Measurements from ENCODE around the gene WFDC10A.
"Not testable (repeated sequence)": the region's sequence is repeated elsewhere in the genome, so short reads cannot be mapped to it uniquely, and the experiment has no call there.

Gene WFDC10A

DNA sequence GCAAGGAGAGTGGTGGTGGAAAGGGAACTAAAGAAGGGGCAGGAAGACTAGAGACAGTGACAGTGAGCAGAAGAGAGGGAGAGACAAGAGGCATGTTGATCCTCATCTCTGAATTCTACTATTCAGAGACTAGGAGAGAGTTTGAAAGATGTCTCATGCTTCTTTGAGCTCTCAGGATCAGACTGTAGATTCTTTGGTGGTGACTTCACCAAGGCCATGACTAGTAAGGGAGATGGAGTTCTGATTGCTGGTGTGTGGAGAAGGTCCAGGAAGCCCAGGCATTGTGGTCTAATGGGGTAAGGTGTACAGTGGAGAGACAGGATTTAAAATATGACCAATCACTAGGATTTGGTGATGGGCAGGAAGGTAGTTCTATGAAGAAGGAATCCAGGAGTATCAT is 832 bp downstream of the WFDC10A start:
- Histone ChIP-seq H3K27ac (no peak overlapping the region), H3K9ac (no peak overlapping the region), H3K27me3 (ENCODE audit: control insufficient read depth, insufficient read depth, low read length) (no peaks in the 10 kb centered on the region), H3K4me1 (no peaks in the 10 kb centered on the region), H3K4me2 (ENCODE audit: low read length) (no peak overlapping the region), H3K9me3 (ENCODE audit: control insufficient read depth, low read length) (no peaks in the 10 kb centered on the region), H3K36me3 (ENCODE audit: control insufficient read depth, insufficient read depth, low read length) (no peaks in the 10 kb centered on the region), H2AFZ (no peak overlapping the region), H3K4me3 (ENCODE audit: low read depth, low read length) (no peak overlapping the region), H3K79me2 (no peaks in the 10 kb centered on the region)
- TF ChIP-seq CTCF (IDR thresholded peaks at IDR 0.05) = no peak

DNA sequence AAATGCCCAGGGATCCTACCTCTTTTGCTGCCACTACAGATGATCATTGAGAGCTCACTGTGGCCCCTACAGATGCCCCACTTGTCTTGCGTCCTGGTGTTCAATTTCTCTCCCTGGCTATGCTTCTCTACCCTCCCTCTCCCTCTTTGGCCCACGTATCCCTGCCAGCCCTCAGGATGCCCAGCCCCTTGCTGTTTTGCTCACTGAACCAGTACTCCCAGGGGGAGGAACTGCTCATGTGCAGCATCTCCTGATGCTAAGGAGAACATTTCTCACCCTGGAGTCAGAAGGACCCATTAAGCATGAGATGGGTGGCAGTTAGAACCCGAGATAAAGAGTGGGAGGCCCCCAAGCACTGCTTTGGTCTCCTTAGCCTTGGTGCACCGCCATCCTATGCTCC is 1.6 kb downstream of the WFDC10A start, which contains the start of gene WFDC9:
TSS of gene WFDC9 (minus strand) at position 101 of the 400 bp plus-strand sequence. CDS start 21,103 bp downstream, outside the sequence.
- H2AFZ ChIP-seq = no peak within 1 kb of the TSS
- H3K9ac ChIP-seq = no peak within 1 kb of the TSS
- H3K27me3 ChIP-seq (ENCODE audit: control insufficient read depth, insufficient read depth, low read length) = no peaks in the 10 kb centered on the region
- no peaks in the 10 kb centered on the region for H3K4me1 ChIP-seq
- TF ChIP-seq CTCF (IDR thresholded peaks at IDR 0.05) = no peak
- H3K36me3 ChIP-seq (ENCODE audit: control insufficient read depth, insufficient read depth, low read length) = no peaks in the 10 kb centered on the region
- no peak within 1 kb of the TSS for H3K4me2 ChIP-seq (ENCODE audit: low read length)
- H3K9me3 ChIP-seq (ENCODE audit: control insufficient read depth, low read length) = no peaks in the 10 kb centered on the region
- no peak within 1 kb of the TSS for H3K4me3 ChIP-seq (ENCODE audit: low read depth, low read length)
- H3K79me2 ChIP-seq = no peaks in the 10 kb centered on the region
- no peak within 1 kb of the TSS for H3K27ac ChIP-seq

GRCh38 chr20:45636513-45636912 is 7.0 kb downstream of the WFDC10A start:
- Histone ChIP-seq H3K4me2 (ENCODE audit: low read length) (no peak overlapping the region), H3K9me3 (ENCODE audit: control insufficient read depth, low read length) (no peaks in the 10 kb centered on the region), H3K9ac (no peak overlapping the region), H3K36me3 (ENCODE audit: control insufficient read depth, insufficient read depth, low read length) (no peaks in the 10 kb centered on the region), H3K27ac (no peak overlapping the region), H2AFZ (no peak overlapping the region), H3K79me2 (no peaks in the 10 kb centered on the region), H3K4me1 (no peaks in the 10 kb centered on the region), H3K4me3 (ENCODE audit: low read depth, low read length) (no peak overlapping the region), H3K27me3 (ENCODE audit: control insufficient read depth, insufficient read depth, low read length) (no peaks in the 10 kb centered on the region)
- TF ChIP-seq CTCF (IDR thresholded peaks at IDR 0.05) = no peak

DNA sequence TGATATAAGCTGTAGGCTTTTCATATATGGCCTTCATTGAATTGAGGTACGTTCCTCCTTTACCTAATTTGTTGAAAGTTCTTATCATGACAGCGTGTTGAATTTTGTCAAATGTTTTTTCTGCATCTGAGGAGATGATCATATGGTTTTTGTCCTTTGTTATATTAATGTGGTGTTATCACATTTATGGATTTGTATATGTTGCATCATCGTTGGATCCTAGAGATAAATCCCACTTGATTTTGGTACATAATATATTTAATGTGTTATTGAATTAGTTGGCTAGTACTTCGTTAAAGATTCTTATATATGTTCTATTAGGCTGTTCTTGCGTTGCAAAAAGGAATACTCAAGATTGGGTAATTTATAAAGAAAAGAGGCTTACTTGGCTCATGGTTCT is 10.1 kb downstream of the WFDC10A start:
- H2AFZ ChIP-seq = no peak overlapping the region
- no peaks in the 10 kb centered on the region for H3K4me1 ChIP-seq

GRCh38 chr20:45641076-45641475 is 11.5 kb downstream of the WFDC10A start:
- not testable (repeated sequence) for H3K4me2 ChIP-seq (ENCODE audit: low read length); H2AFZ ChIP-seq; H3K9ac ChIP-seq; H3K9me3 ChIP-seq (ENCODE audit: control insufficient read depth, low read length); H3K27me3 ChIP-seq (ENCODE audit: control insufficient read depth, insufficient read depth, low read length); H3K79me2 ChIP-seq; H3K4me3 ChIP-seq (ENCODE audit: low read depth, low read length); H3K4me1 ChIP-seq; H3K36me3 ChIP-seq (ENCODE audit: control insufficient read depth, insufficient read depth, low read length); H3K27ac ChIP-seq

More for the DNA sequence above, 10.1 kb downstream of the WFDC10A start:
- no peak for TF ChIP-seq CTCF (IDR thresholded peaks at IDR 0.05)
- H3K9ac ChIP-seq = no peak overlapping the region
- no peak overlapping the region for H3K4me3 ChIP-seq (ENCODE audit: low read depth, low read length)
- no peaks in the 10 kb centered on the region for H3K79me2 ChIP-seq
- H3K9me3 ChIP-seq (ENCODE audit: control insufficient read depth, low read length) = no peaks in the 10 kb centered on the region
- no peak overlapping the region for H3K4me2 ChIP-seq (ENCODE audit: low read length)
- H3K36me3 ChIP-seq (ENCODE audit: control insufficient read depth, insufficient read depth, low read length) = no peaks in the 10 kb centered on the region
- no peak overlapping the region for H3K27ac ChIP-seq
- H3K27me3 ChIP-seq (ENCODE audit: control insufficient read depth, insufficient read depth, low read length) = no peaks in the 10 kb centered on the region

DNA sequence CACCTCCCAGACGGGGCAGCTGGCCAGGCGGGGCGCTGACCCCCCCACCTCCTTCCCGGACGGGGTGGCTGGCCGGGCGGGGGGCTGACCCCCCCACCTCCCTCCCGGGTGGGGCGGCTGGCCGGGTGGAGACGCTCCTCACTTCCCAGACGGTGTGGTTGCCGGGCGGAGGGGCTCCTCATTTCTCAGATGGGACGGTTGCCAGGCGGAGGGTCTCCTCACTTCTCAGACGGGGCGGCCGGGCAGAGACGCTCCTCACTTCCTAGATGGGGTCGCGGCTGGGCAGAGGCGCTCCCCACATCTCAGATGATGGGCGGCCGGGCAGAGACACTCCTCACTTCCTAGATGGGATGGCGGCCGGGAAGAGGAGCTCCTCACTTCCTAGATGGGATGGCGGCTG is 16.3 kb downstream of the WFDC10A start:
- H3K36me3 ChIP-seq (ENCODE audit: control insufficient read depth, insufficient read depth, low read length); H3K9ac ChIP-seq; H3K27ac ChIP-seq; H2AFZ ChIP-seq; H3K27me3 ChIP-seq (ENCODE audit: control insufficient read depth, insufficient read depth, low read length); H3K79me2 ChIP-seq; H3K9me3 ChIP-seq (ENCODE audit: control insufficient read depth, low read length); H3K4me1 ChIP-seq; H3K4me2 ChIP-seq (ENCODE audit: low read length); H3K4me3 ChIP-seq (ENCODE audit: low read depth, low read length): not testable (repeated sequence)

Data from parathyroid adenoma (tissue), 2 donors.